ENCODE measurements around the gene NOP14.

The NOP14 gene

DNA sequence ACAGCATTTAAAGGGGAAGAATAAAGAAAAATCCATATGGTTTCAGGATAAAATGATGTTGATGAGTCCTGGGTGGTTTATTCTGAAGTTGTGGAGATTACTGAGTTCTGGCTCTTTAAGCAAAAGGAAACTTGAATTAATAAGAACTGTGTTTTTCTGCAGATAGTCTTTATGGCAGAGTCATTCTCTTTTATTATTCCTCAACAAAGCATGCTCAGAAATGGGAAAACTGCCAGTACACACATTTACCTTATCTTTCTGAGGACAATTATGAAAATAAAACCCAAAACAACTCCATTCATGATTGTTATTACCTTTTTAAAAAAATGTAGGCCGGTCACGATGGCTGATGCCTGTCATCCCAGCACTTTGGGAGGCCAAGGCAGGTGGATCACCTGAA lies 61.1 kb downstream of the NOP14 start:
- H3K4me3 ChIP-seq (ENCODE audit: low read length): no peak overlapping the region
- TF ChIP-seq, protein P1, sequence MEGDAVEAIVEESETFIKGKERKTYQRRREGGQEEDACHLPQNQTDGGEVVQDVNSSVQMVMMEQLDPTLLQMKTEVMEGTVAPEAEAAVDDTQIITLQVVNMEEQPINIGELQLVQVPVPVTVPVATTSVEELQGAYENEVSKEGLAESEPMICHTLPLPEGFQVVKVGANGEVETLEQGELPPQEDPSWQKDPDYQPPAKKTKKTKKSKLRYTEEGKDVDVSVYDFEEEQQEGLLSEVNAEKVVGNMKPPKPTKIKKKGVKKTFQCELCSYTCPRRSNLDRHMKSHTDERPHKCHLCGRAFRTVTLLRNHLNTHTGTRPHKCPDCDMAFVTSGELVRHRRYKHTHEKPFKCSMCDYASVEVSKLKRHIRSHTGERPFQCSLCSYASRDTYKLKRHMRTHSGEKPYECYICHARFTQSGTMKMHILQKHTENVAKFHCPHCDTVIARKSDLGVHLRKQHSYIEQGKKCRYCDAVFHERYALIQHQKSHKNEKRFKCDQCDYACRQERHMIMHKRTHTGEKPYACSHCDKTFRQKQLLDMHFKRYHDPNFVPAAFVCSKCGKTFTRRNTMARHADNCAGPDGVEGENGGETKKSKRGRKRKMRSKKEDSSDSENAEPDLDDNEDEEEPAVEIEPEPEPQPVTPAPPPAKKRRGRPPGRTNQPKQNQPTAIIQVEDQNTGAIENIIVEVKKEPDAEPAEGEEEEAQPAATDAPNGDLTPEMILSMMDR (conservative IDR thresholded peaks at IDR 0.05; ENCODE audit: low read length): no peak
- no peak for DNase-seq (ENCODE audit: low read depth)

DNA sequence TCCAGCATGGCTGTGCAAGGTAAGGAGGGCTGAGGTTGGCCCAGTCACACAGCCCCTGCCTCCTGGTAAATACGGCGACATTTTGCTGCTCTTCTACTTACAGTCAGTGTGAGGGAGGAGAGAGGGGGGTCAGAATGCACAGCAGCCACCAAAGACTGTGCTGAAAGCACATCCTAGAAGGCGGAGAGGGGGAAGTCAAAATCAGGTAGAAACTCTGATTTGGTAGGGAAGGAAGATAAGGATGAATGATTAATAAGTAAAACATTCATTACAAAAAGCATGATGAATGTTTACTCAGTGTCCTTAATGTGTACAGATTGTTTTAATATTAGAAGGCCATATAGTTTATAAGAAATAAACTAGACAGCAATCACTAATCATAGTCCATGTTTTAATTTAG lies 62.0 kb downstream of the NOP14 start:
- TF ChIP-seq, protein P1 (conservative IDR thresholded peaks at IDR 0.05; ENCODE audit: low read length): no peak
- no peak for DNase-seq (ENCODE audit: low read depth)

DNA sequence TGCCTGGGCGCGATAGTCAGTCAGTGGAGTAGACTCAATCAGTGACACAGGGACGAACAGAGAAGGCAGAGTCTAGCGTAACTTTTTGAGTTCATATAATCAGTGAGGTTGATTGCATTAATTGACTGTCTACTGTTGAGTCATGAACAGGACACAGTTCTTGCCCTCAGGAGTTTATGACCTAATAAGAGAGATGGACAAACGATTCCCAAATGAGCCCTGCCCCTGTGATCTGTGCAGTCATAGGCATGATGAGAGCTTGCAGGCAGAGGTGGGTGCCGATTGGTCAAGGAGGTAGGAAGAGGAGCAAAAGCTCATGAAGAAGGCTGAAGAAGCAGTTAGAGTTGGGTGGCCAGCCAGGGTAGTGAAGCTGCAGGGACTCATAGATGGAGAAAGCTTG lies 62.5 kb downstream of the NOP14 start:
- no peak overlapping the region for H3K4me3 ChIP-seq (ENCODE audit: low read length)
- no peak for DNase-seq (ENCODE audit: low read depth)
- TF ChIP-seq, protein P1 (conservative IDR thresholded peaks at IDR 0.05; ENCODE audit: low read length): no peak

More for the DNA sequence above, 62.0 kb downstream of the NOP14 start:
- H3K4me3 ChIP-seq (ENCODE audit: low read length): no peak overlapping the region

DNA sequence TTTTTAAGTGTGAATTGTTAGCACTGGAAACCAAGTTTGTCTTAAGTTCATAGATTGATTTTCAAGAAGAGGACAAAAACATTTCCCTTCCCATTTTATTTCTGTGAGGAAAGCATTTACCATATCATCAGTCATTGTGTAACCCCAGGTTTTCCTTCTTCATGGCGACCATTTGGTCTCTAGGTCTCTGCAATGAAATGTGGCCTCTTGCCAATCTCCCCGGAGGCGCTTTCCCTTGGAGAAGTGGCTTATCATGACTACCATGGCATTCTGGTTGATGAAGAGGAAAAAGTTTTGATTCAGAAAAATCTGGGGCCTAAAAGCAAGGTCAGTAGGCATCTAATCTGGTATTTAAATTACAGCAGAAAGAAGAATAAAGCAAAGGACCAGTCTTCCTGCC lies 65.2 kb downstream of the NOP14 start:
- no peak for DNase-seq (ENCODE audit: low read depth)
- TF ChIP-seq, protein P1 (conservative IDR thresholded peaks at IDR 0.05; ENCODE audit: low read length): no peak
- no peak overlapping the region for H3K4me3 ChIP-seq (ENCODE audit: low read length)

DNA sequence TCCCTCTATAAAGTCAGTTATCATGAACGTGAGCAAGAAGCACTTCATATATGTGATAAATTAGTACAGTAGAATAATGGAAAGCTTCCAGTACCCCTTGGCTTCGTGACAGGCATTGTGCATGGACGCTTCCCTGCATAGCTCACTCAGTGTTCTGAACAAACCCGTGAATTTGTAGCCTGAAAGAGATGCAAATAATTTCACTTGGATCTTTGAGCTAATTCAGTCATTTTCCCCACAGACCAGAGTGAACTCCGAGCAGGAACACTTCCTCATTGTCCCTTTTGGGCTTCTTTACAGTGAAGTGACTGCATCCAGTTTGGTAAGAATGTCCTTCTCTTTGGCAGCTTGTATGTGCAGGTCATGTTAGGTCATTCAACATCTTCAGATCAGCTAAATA lies 69.4 kb downstream of the NOP14 start:
- no peak overlapping the region for H3K4me3 ChIP-seq (ENCODE audit: low read length)
- TF ChIP-seq, protein P1 (conservative IDR thresholded peaks at IDR 0.05; ENCODE audit: low read length): no peak
- DNase-seq (ENCODE audit: low read depth): peak; percentile 15

DNA sequence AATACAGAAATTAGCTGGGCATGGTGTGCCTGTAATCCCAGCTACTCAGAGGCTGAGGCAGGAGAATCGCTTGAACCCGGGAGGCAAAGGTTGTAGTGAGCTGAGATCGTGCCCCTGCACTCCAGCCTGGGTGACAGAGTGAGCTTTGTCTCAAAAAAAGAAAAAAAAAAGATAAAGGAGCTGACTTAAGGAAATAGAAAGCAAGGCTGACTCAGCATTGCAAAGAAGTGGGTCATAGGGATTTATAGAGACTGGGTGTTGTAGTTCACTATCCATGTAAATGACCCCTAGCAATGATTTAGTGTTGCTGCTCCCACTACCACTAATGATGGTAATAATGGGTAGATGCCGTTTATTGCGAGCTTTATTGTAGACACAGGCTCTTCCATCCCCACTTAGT lies 71.9 kb downstream of the NOP14 start:
- DNase-seq (ENCODE audit: low read depth): peak; percentile 43
- TF ChIP-seq, protein P1 (conservative IDR thresholded peaks at IDR 0.05; ENCODE audit: low read length): no peak
- no peak overlapping the region for H3K4me3 ChIP-seq (ENCODE audit: low read length)

DNA sequence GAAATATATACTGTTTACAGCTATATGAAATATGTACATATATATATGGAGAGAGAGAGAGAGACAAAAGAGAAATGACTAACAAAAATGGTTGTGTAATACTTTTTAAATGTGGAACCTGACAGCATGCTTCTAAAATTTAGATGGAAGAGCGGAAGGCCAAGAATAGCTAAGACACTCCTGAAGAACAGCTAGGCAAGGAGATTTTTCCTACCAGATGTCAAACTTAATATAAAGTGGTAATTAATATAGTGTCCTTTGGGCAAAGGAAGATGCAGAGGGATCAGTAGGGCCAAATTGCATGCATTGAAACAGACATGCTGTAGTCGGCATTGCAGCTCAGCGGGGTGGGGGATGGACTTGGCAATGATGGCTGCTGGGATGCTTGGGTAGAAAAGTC lies 74.3 kb downstream of the NOP14 start:
- no peak overlapping the region for H3K4me3 ChIP-seq (ENCODE audit: low read length)
- peak; percentile 18 for DNase-seq (ENCODE audit: low read depth)
- TF ChIP-seq, protein P1 (conservative IDR thresholded peaks at IDR 0.05; ENCODE audit: low read length): no peak

All from AG10803 (cell line).